MCF 10A (cell line): ENCODE data around the gene ZBTB46. TPM values are rescaled to one million over a fixed set of nuclear protein-coding genes. Genes with fewer than 3 reads are reported as not detected.

Source experiments
- BruUV-seq: library from RNA; stranded (reverse); fragments of 400-500 nt; replicated peaks from 2 replicates; lab custom pipeline; 2021; lab: Mats Ljungman, UMichigan
- CTCF ChIA-PET: fragments of 300-600 bp; sonication (Branson Sonifier 250); formaldehyde crosslinking; extraction: SDS; loops from one replicate; lab custom pipeline; 2021; ENCODE audit warnings: antibody characterized with exemption, inconsistent platforms; lab: Yijun Ruan, JAX
- POLR2A ChIA-PET: fragments of 300-600, 350-650 bp; sonication (Branson Sonifier 250); formaldehyde crosslinking; extraction: SDS; loops from one replicate; lab custom pipeline; 2020; ENCODE audit warnings: antibody characterized with exemption, inconsistent platforms; lab: Yijun Ruan, JAX
- DNase-seq: peaks from one replicate; pipeline ENCODE4 v3.0.0-alpha.2; 2018; ENCODE audit not compliant: unreplicated experiment
- H3K27ac Mint-ChIP-seq: one replicate; pipeline ENCODE4 v1.8.0; 2022; ENCODE audit warnings: mild to moderate bottlenecking, low read depth, mixed read lengths; ENCODE audit not compliant: unreplicated experiment
- H3K27me3 Mint-ChIP-seq: one replicate; pipeline ENCODE4 v1.8.0; 2022; ENCODE audit warnings: mixed read lengths; ENCODE audit not compliant: insufficient read depth, unreplicated experiment
- H3K36me3 Mint-ChIP-seq: one replicate; pipeline ENCODE4 v1.8.0; 2022; ENCODE audit warnings: mild to moderate bottlenecking, moderate library complexity, mixed read lengths; ENCODE audit not compliant: insufficient read depth, unreplicated experiment
- H3K4me1 Mint-ChIP-seq: one replicate; pipeline ENCODE4 v1.8.0; 2022; ENCODE audit warnings: mixed read lengths; ENCODE audit not compliant: insufficient read depth, unreplicated experiment
- H3K4me3 Mint-ChIP-seq: one replicate; pipeline ENCODE4 v1.8.0; 2022; ENCODE audit warnings: mild to moderate bottlenecking, moderate library complexity, mixed read lengths; ENCODE audit not compliant: unreplicated experiment
- H3K9me3 Mint-ChIP-seq: one replicate; pipeline ENCODE4 v1.8.0; 2022; ENCODE audit warnings: mixed read lengths; ENCODE audit not compliant: unreplicated experiment
- CTCF ChIP-seq: fragments of 200-600 bp; IDR thresholded peaks from one replicate; pipeline ENCODE4 v1.8.0; 2022; ENCODE audit warnings: antibody characterized with exemption, mild to moderate bottlenecking; ENCODE audit not compliant: unreplicated experiment
- intact Hi-C: fragments of 100-400 bp; cut with micrococcal nuclease; formaldehyde crosslinking; loops from 2 replicates; pipeline ENCODE4 v1.14.1; 2022
- total RNA-seq: library from RNA; stranded (reverse); gene quantifications from 2 replicates; pipeline ENCODE4 v1.2.3, GENCODE V29; 2022

ZBTB46 gene
- total RNA-seq, 1 experiment from 2014 or later: 0.63 TPM

DNA sequence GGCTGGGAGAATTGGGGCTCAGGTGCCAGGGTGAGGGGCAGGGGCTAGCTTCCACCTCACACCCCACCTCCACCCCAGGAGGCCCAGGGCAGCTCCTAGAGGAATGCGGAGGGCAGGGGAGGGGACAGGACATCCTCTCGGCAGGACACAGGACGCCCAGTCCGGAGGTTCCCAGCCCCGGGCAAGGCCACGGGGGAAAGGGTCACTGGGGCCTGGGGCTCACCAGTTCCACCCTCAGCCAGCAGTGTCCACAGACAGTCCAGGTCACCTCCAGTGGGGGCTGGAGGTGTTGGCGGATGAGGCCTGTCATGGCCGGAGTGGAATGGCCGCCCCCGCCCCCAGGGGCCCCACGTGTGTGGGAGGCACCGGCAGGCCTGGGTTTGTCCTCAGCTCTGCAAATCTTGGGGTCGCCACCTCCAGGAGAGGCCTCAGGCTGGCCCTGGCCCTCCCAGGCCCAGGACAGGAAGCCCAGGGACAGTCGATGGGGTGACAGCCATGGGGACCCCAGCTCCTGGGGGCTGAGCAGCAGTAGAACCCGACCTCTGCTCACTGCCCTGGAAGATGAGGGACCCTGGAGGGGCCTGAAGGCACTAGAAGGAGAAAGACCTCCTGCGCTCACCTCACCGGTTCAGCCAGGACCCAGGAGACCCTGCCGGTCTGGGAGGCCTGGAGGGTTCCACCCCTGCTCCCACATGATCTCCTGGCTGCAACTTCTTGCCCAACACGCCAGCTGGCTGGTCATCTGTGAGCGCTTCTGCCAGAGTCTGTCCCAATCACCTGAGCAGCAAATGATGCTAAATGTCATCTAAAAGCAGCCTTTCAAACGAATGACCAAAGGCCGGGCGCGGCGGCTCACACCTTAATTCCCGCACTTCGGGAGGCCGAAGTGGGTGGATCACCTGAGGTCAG lies 17.2 kb upstream of the ZBTB46 start:
- Mint-ChIP-seq H3K9me3 (no peaks in the 10 kb centered on the region), H3K27ac (no peak overlapping the region), H3K36me3 (peaks cover 6% of the 10 kb centered on the region), H3K4me1 (no peaks in the 10 kb centered on the region), H3K4me3 (no peak overlapping the region), H3K27me3 (peaks cover 21% of the 10 kb centered on the region)
- intact Hi-C loops: no loop called here
- no peak for DNase-seq
- POLR2A ChIA-PET: no interaction called here
- no peak for TF ChIP-seq CTCF
- no TSS peak for BruUV-seq
- CTCF ChIA-PET: interaction anchor here (0.6 kb wide), 2 partner anchors 61 to 126 kb away, joined by 3 read pairs; no protein-coding TSS in a partner anchor

GRCh38 chr20:63847237-63848002 lies 16.4 kb upstream of the ZBTB46 start:
- CTCF ChIA-PET: interaction anchor here (0.6 kb wide), 1 partner anchor 60 kb away, joined by 3 read pairs; no protein-coding TSS in a partner anchor
- Mint-ChIP-seq H3K36me3 (peaks cover 6% of the 10 kb centered on the region), H3K4me1 (no peaks in the 10 kb centered on the region), H3K27me3 (peaks cover 24% of the 10 kb centered on the region), H3K9me3 (no peaks in the 10 kb centered on the region), H3K4me3 (no peak overlapping the region), H3K27ac (no peak overlapping the region)
- POLR2A ChIA-PET: no interaction called here
- no peak for DNase-seq
- BruUV-seq: no TSS peak
- TF ChIP-seq CTCF: no peak
- intact Hi-C loops: no loop called here

GRCh38 chr20:63846888-63847236 lies 15.8 kb upstream of the ZBTB46 start:
- H3K27me3 Mint-ChIP-seq: peaks cover 24% of the 10 kb centered on the region
- H3K4me1 Mint-ChIP-seq: no peaks in the 10 kb centered on the region
- no peak for TF ChIP-seq CTCF
- CTCF ChIA-PET: no interaction called here
- peaks cover 6% of the 10 kb centered on the region for H3K36me3 Mint-ChIP-seq
- H3K4me3 Mint-ChIP-seq: no peak overlapping the region
- no TSS peak for BruUV-seq
- no peak overlapping the region for H3K27ac Mint-ChIP-seq
- DNase-seq: no peak
- intact Hi-C loops: no loop called here
- H3K9me3 Mint-ChIP-seq: no peaks in the 10 kb centered on the region
- POLR2A ChIA-PET: interaction anchor here (0.7 to 1.0 kb wide), 2 partner anchors 18 to 69 kb away, joined by 3 read pairs; partner anchors contain the start of gene TPD52L2
